ENCODE data around the gene CDCP2.

- TF ChIP-seq POLR2AphosphoS5 (IDR thresholded peaks at IDR 0.05; ENCODE audit: borderline replicate concordance, low read depth, low read length) (no peak), EZH2 (IDR thresholded peaks at IDR 0.05) (no peak), FOXP2 (optimal IDR thresholded peaks at IDR 0.05; ENCODE audit: control extremely low read depth, extremely low read length, insufficient read depth) (no peak)
These were observed 16.3 kb upstream of the CDCP2 start for GRCh38 chr1:54169068-54169467.
